Measurements from ENCODE around the gene KCNJ18.
"Not testable (repeated sequence)": the region's sequence is repeated elsewhere in the genome, so short reads cannot be mapped to it uniquely, and the experiment has no call there.

KCNJ18 gene

GRCh38 chr17:21705021-21705601, 12.8 kb downstream of the KCNJ18 start:
- DNase-seq: no peak

GRCh38 chr17:21705746-21706145, 13.4 kb downstream of the KCNJ18 start:
- DNase-seq: not testable (repeated sequence)

GRCh38 chr17:21706546-21706945, 14.2 kb downstream of the KCNJ18 start:
- DNase-seq: not testable (repeated sequence)

GRCh38 chr17:21707131-21707530, 14.8 kb downstream of the KCNJ18 start:
- not testable (repeated sequence) for DNase-seq

- not testable (repeated sequence) for DNase-seq
These were observed 15.6 kb downstream of the KCNJ18 start for GRCh38 chr17:21707711-21708611.

DNA sequence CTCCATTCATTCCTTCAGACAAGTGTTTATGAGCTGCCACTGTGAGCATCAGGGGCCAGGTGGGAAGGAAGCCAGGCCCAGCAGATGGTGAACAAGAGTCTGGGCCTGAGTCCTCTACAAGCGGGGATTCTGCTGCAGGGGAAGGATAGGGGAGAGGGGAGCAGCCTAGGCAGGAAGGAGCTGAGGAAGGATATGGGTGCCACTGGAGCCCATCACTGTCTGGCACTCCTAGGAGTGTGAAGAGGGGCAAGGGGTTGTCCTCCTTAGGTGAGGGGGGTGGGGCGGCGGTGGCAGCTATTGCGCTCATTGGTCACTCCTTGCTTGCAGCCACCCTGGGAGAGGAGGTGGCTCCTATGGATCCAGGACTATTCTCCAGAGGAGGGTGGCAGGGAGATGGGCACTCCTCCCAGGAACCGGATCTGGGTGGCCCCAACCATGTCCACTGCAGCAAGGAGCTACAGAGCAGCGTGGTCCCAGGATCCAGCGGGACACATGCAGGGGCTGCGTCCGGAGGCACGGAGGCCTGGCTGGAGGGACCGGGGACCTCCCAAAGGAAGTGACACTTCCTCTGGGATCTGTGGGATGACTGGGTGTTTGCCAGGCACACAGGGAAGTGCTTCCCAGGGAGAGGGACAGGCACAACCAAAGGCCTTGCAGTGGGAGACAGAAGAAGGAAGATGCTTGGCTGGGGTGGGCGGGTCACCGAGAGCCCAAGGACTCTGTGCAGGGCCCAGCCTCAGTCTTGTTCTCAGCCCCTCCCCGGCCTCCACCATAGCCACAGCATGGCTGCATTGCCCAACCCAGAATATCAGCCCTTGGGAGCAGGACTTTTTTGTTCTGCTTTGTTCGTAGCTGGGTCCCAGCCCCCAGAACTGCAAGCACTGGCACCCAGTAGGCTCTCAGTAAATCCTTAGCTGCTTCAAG, 16.6 kb downstream of the KCNJ18 start:
- DNase-seq: not testable (repeated sequence)

GRCh38 chr17:21709994-21710393, 17.7 kb downstream of the KCNJ18 start:
- not testable (repeated sequence) for DNase-seq

DNA sequence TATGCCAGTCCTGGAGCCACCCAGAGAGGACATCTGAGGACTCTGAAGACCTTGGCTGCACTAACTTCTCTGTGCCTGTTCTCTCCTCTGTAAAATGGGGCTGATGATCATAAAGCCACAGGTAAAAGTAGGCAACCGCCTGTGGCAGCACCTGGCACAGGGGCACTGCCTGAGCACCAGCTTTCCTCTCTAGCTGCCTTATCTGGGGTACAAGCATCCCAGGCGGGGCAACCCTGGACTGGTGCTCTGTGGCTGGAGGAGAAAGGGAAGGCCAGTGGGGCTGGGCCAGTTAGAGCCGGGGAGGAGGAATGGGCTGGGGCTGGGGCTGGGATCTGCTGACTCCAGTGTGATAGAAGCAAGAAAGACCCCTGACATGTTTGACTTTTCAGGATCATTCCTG, 18.2 kb downstream of the KCNJ18 start:
- DNase-seq: not testable (repeated sequence)

- no peak for DNase-seq
These were observed 18.9 kb downstream of the KCNJ18 start for GRCh38 chr17:21711182-21711581.

DNA sequence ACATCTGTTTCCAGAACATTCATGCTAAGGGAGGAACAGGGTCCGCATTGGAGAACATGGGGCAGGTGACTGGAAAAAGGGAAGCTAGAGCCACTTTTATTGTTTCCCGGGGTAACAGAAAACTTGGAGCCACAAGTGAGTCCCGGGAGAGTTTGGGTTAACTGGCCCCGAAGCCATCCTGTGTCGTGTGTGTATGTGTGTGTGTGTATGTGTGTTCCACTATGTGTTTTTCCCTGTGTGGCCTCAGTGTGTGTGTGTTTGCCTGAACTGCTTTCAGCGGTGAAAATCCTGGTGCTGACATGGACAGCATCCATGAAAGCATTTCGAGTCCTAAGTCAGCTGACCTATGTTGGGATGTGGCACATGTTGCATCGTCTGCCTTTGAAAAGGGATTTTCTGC, 20.7 kb downstream of the KCNJ18 start:
- not testable (repeated sequence) for DNase-seq

DNA sequence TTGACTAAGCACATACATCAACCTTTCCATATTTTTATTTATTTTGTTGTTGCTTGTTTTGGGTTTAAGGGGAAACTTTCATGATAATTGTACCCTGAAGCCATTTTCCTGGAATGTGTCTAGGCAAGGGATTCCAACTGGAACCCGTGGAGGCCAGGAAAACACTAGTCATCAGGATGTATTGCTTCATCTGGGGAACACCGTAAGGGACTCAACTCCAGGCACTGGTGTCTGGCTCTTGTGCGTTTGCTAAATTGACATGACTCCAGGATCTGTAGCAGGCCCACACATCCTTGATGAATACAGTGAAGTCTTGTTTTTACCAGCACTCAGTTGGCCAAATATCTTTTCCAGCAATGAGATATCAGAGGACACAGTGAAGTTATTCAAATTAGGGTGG, 21.3 kb downstream of the KCNJ18 start:
- DNase-seq: not testable (repeated sequence)

DNA sequence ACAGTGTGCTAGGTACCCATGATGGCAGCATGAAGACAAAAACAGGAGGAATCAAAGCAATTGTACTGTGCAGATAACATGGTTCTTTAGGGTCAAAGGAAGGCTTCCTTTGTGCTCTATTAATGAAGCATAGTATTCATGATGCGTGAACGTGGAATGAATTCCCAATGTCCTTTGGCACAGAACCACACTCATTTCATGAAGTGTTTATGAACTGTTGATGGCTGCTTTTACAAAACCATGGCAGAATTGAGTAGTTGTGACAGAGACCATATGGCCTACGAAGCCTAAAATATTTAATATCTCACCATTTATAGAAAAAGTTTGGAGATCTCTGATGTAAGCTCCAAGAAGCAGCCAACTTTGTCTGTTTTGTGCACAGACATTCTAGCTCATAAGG, 22.4 kb downstream of the KCNJ18 start:
- DNase-seq: not testable (repeated sequence)

GRCh38 chr17:21715877-21716276, 23.6 kb downstream of the KCNJ18 start:
- DNase-seq: not testable (repeated sequence)

GRCh38 chr17:21718971-21719370, 26.6 kb downstream of the KCNJ18 start:
- DNase-seq: not testable (repeated sequence)

GRCh38 chr17:21719511-21720226, 27.3 kb downstream of the KCNJ18 start:
- DNase-seq: not testable (repeated sequence)

DNA sequence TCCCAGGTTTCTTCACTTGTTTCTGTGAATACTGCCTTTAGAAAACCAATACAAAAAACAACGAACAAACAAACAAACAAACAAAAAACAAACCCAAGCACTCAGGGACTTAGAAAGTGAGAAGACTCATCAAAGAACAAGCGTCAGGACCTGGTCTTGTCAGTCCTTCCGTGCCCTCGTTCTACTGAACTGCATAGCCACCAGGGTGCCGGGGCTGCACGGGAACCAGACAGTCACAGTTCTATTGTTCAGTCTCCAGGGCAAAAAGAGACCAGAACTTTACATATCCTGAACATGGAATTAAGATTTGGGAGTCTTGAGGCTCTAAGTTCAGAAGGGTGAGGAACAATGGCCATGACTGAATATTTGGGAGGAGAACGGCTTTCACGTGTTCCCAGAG, 28.2 kb downstream of the KCNJ18 start:
- DNase-seq: not testable (repeated sequence)

- not testable (repeated sequence) for DNase-seq
These were observed 29.9 kb downstream of the KCNJ18 start for GRCh38 chr17:21722268-21722667.

- not testable (repeated sequence) for DNase-seq
These were observed 32.1 kb downstream of the KCNJ18 start for GRCh38 chr17:21724216-21725006.

GRCh38 chr17:21731076-21731475, 38.8 kb downstream of the KCNJ18 start:
- DNase-seq: not testable (repeated sequence)

GRCh38 chr17:21733931-21734330, 41.6 kb downstream of the KCNJ18 start:
- not testable (repeated sequence) for DNase-seq

- DNase-seq: not testable (repeated sequence)
These were observed 43.5 kb downstream of the KCNJ18 start for GRCh38 chr17:21735814-21736213.

Measured in stimulated activated naive CD4-positive, alpha-beta T cell (primary cell).